GM18858 (cell line): ENCODE measurements around the gene GGNBP2.
A peak's percentile ranks its signal among the peaks of the same experiment; 100 is the strongest.
"Not testable (repeated sequence)": the region's sequence is repeated elsewhere in the genome, so short reads cannot be mapped to it uniquely, and the experiment has no call there.

Experiments used
- ATAC-seq: cut with Tn5 transposase; IDR thresholded peaks from one replicate; pipeline ENCODE4 v1.9.1; 2021; ENCODE audit not compliant: unreplicated experiment

The GGNBP2 gene

GRCh38 chr17:36544307-36545076 lies at the start of gene GGNBP2:
Gene GGNBP2 (plus strand): TSS chr17:36544919. CDS start chr17:36545725, 806 bp downstream.
- ATAC-seq: peak; percentile 33

GRCh38 chr17:36495076-36495578 lies 49.6 kb upstream of the GGNBP2 start:
- no peak for ATAC-seq

GRCh38 chr17:36496018-36496789 lies 48.5 kb upstream of the GGNBP2 start:
- no peak for ATAC-seq

- ATAC-seq: no peak
These were observed 46.6 kb upstream of the GGNBP2 start for GRCh38 chr17:36498155-36498554.

- ATAC-seq: no peak
These were observed 46.0 kb upstream of the GGNBP2 start for GRCh38 chr17:36498560-36499300.

- ATAC-seq: no peak
These were observed 43.9 kb upstream of the GGNBP2 start for GRCh38 chr17:36500745-36501225.

- no peak for ATAC-seq
These were observed 43.4 kb upstream of the GGNBP2 start for GRCh38 chr17:36501351-36501750.

GRCh38 chr17:36501963-36502362 lies 42.8 kb upstream of the GGNBP2 start:
- no peak for ATAC-seq

- ATAC-seq: no peak
These were observed 41.1 kb upstream of the GGNBP2 start for GRCh38 chr17:36503456-36504155.

- ATAC-seq: no peak
These were observed 40.6 kb upstream of the GGNBP2 start for GRCh38 chr17:36504156-36504545.

GRCh38 chr17:36505171-36505570 lies 39.5 kb upstream of the GGNBP2 start:
- ATAC-seq: no peak

GRCh38 chr17:36506249-36506826 lies 38.4 kb upstream of the GGNBP2 start:
- ATAC-seq: no peak

- ATAC-seq: no peak
These were observed 37.9 kb upstream of the GGNBP2 start for GRCh38 chr17:36506831-36507230.

GRCh38 chr17:36507266-36507665 lies 37.5 kb upstream of the GGNBP2 start:
- ATAC-seq: no peak

GRCh38 chr17:36508439-36508838 lies 36.3 kb upstream of the GGNBP2 start:
- ATAC-seq: not testable (repeated sequence)

- ATAC-seq: no peak
These were observed 35.3 kb upstream of the GGNBP2 start for GRCh38 chr17:36509272-36509985.

GRCh38 chr17:36510636-36511035 lies 34.1 kb upstream of the GGNBP2 start:
- no peak for ATAC-seq

- no peak for ATAC-seq
These were observed 33.5 kb upstream of the GGNBP2 start for GRCh38 chr17:36511216-36511615.

GRCh38 chr17:36512641-36513040 lies 32.1 kb upstream of the GGNBP2 start:
- ATAC-seq: no peak

GRCh38 chr17:36514856-36515255 lies 29.9 kb upstream of the GGNBP2 start:
- no peak for ATAC-seq
